HG03135 (cell line): ENCODE measurements around the gene ACSBG1.

Experiments used
- ATAC-seq: cut with Tn5 transposase; IDR thresholded peaks from one replicate; pipeline ENCODE4 v1.9.1; 2021; ENCODE audit warnings: mild to moderate bottlenecking, moderate library complexity; ENCODE audit not compliant: unreplicated experiment

ACSBG1 gene

GRCh38 chr15:78204351-78205309 is 29.7 kb downstream of the ACSBG1 start:
- no peak for ATAC-seq

GRCh38 chr15:78203346-78204225 is 30.8 kb downstream of the ACSBG1 start:
- ATAC-seq = no peak

GRCh38 chr15:78201281-78202190 is 32.8 kb downstream of the ACSBG1 start:
- no peak for ATAC-seq

- no peak for ATAC-seq
Observed at GRCh38 chr15:78200276-78200930, 34.0 kb downstream of the ACSBG1 start.

GRCh38 chr15:78197632-78198031 is 36.7 kb downstream of the ACSBG1 start:
- no peak for ATAC-seq

GRCh38 chr15:78195735-78196201 is 38.6 kb downstream of the ACSBG1 start:
- ATAC-seq = no peak

- no peak for ATAC-seq
Observed at GRCh38 chr15:78194568-78194925, 39.8 kb downstream of the ACSBG1 start.

GRCh38 chr15:78193731-78194567 is 40.4 kb downstream of the ACSBG1 start:
- ATAC-seq = no peak

- ATAC-seq = no peak
Observed at GRCh38 chr15:78192826-78193594, 41.4 kb downstream of the ACSBG1 start.

- no peak for ATAC-seq
Observed at GRCh38 chr15:78182821-78183220, 51.5 kb downstream of the ACSBG1 start.

GRCh38 chr15:78182336-78182700 is 52.0 kb downstream of the ACSBG1 start:
- ATAC-seq = no peak

- ATAC-seq = no peak
Observed at GRCh38 chr15:78179906-78180305, 54.5 kb downstream of the ACSBG1 start.

GRCh38 chr15:78179286-78179840 is 55.0 kb downstream of the ACSBG1 start:
- no peak for ATAC-seq

GRCh38 chr15:78178064-78178463 is 56.3 kb downstream of the ACSBG1 start:
- ATAC-seq = no peak

GRCh38 chr15:78177447-78177873 is 56.9 kb downstream of the ACSBG1 start:
- no peak for ATAC-seq

- no peak for ATAC-seq
Observed at GRCh38 chr15:78175330-78175729, 59.0 kb downstream of the ACSBG1 start.

- ATAC-seq = no peak
Observed at GRCh38 chr15:78174401-78174800, 60.0 kb downstream of the ACSBG1 start.

- ATAC-seq = no peak
Observed at GRCh38 chr15:78171864-78172472, 62.4 kb downstream of the ACSBG1 start.
